Activated CD4-positive, alpha-beta memory T cell treated with anti-CD3 and anti-CD28 coated beads, Interleukin-2, amount 10 ng/mL, durations not matched to agents 7 days and 5 days (primary cell): ENCODE results near the gene LMAN1L. TPM values are rescaled to one million over a fixed set of nuclear protein-coding genes. Genes with fewer than 3 reads are reported as not detected.

Source experiments
- CTCF ChIA-PET: fragments of 350-600 bp; sonication (Branson Sonifier 250); formaldehyde crosslinking; loops from one replicate; lab custom pipeline; 2021; ENCODE audit warnings: antibody characterized with exemption, inconsistent platforms; lab: Charles Lee
- POLR2A ChIA-PET: fragments of 350-600 bp; sonication (Branson Sonifier 250); formaldehyde crosslinking; loops from one replicate; lab custom pipeline; 2021; ENCODE audit warnings: antibody characterized with exemption; lab: Charles Lee
- DNase-seq: peaks from one replicate; pipeline ENCODE4 v3.0.0-alpha.2; 2020
- H3K27ac Mint-ChIP-seq: one replicate; pipeline ENCODE4 v1.8.0; 2021; ENCODE audit warnings: mild to moderate bottlenecking, mixed read lengths
- H3K27me3 Mint-ChIP-seq: one replicate; pipeline ENCODE4 v1.8.0; 2021; ENCODE audit warnings: mixed read lengths
- H3K36me3 Mint-ChIP-seq: one replicate; pipeline ENCODE4 v1.8.0; 2021; ENCODE audit warnings: low read depth, mixed read lengths
- H3K4me1 Mint-ChIP-seq: one replicate; pipeline ENCODE4 v1.8.0; 2021; ENCODE audit warnings: mixed read lengths
- H3K4me3 Mint-ChIP-seq: one replicate; pipeline ENCODE4 v1.8.0; 2021; ENCODE audit warnings: mild to moderate bottlenecking, mixed read lengths
- H3K9me3 Mint-ChIP-seq: one replicate; pipeline ENCODE4 v1.8.0; 2021; ENCODE audit warnings: mixed read lengths
- total RNA-seq, 2 experiments: library from RNA; stranded (reverse); gene quantifications; one replicate each; pipeline ENCODE4 v1.2.3, GENCODE V29; 2021

Gene LMAN1L
- total RNA-seq, 2 experiments from 2014 or later: 0.48 to 0.63 TPM

- Mint-ChIP-seq H3K4me1 (peaks cover 80% of the 10 kb centered on the region), H3K9me3 (no peaks in the 10 kb centered on the region), H3K4me3 (peak overlapping the region; percentile 92), H3K27ac (peak overlapping the region; percentile 97), H3K27me3 (no peaks in the 10 kb centered on the region), H3K36me3 (peaks cover 56% of the 10 kb centered on the region)
- ChIA-PET CTCF (interaction anchor here (0.6 to 8.7 kb wide), 23 partner anchors 10 to 238 kb away, joined by 3 to 111 read pairs (median 4); partner anchors contain the start of genes FAM219B, MPI and ULK3), POLR2A (interaction anchor here (0.7 to 8.6 kb wide), 31 partner anchors 8 to 584 kb away, joined by 3 to 121 read pairs (median 6); partner anchors contain the start of genes ARID3B, C15orf39, COX5A and CSK)
- DNase-seq: peak; percentile 75
Observed at GRCh38 chr15:74869726-74870407, 57.2 kb downstream of the LMAN1L start.

GRCh38 chr15:74870436-74871215 lies 58.0 kb downstream of the LMAN1L start:
- Mint-ChIP-seq H3K36me3 (peaks cover 53% of the 10 kb centered on the region), H3K9me3 (peaks cover 2% of the 10 kb centered on the region), H3K27me3 (no peaks in the 10 kb centered on the region), H3K4me1 (peaks cover 74% of the 10 kb centered on the region), H3K27ac (peak overlapping the region; percentile 97), H3K4me3 (peak overlapping the region; percentile 92)
- ChIA-PET POLR2A (interaction anchor here (1.0 to 8.6 kb wide), 27 partner anchors 9 to 584 kb away, joined by 3 to 121 read pairs (median 6); partner anchors contain the start of genes C15orf39, COX5A, CSK and FAM219B), CTCF (interaction anchor here (0.9 to 8.7 kb wide), 20 partner anchors 11 to 239 kb away, joined by 3 to 111 read pairs (median 4); partner anchors contain the start of genes FAM219B, MPI and ULK3)
- no peak for DNase-seq

- no peak for DNase-seq
- H3K27ac Mint-ChIP-seq: peak overlapping the region; percentile 97
- H3K4me3 Mint-ChIP-seq: peak overlapping the region; percentile 92
- POLR2A ChIA-PET: interaction anchor here (0.7 to 8.6 kb wide), 12 partner anchors 8 to 95 kb away, joined by 3 to 121 read pairs (median 10); partner anchors contain the start of genes COX5A, FAM219B and MPI
- peaks cover 3% of the 10 kb centered on the region for H3K27me3 Mint-ChIP-seq
- peaks cover 54% of the 10 kb centered on the region for H3K4me1 Mint-ChIP-seq
- H3K36me3 Mint-ChIP-seq: peaks cover 35% of the 10 kb centered on the region
- H3K9me3 Mint-ChIP-seq: peaks cover 2% of the 10 kb centered on the region
- CTCF ChIA-PET: interaction anchor here (1.0 to 8.7 kb wide), 5 partner anchors 10 to 85 kb away, joined by 4 to 111 read pairs (median 5); no protein-coding TSS in a partner anchor
Observed at GRCh38 chr15:74872702-74873035, 60.0 kb downstream of the LMAN1L start.

- Mint-ChIP-seq H3K9me3 (peaks cover 2% of the 10 kb centered on the region), H3K27ac (peak within 1 kb of the TSS; percentile 97), H3K36me3 (peaks cover 29% of the 10 kb centered on the region), H3K4me1 (peaks cover 48% of the 10 kb centered on the region), H3K27me3 (peaks cover 3% of the 10 kb centered on the region), H3K4me3 (peak within 1 kb of the TSS; percentile 92)
- ChIA-PET CTCF (interaction anchor here (1.1 to 8.7 kb wide), 5 partner anchors 10 to 86 kb away, joined by 3 to 111 read pairs (median 5); no protein-coding TSS in a partner anchor), POLR2A (interaction anchor here (0.7 to 8.6 kb wide), 12 partner anchors 9 to 96 kb away, joined by 3 to 121 read pairs (median 6); partner anchors contain the start of genes COX5A, FAM219B and MPI)
- peak; percentile 92 for DNase-seq
Observed at GRCh38 chr15:74873036-74873755, 60.6 kb downstream of the LMAN1L start, which contains the start of gene SCAMP2. Gene SCAMP2, minus strand, starts transcription at chr15:74873365. Its CDS starts 110 bp downstream, at chr15:74873255.

GRCh38 chr15:74873756-74874424 lies 61.3 kb downstream of the LMAN1L start:
- Mint-ChIP-seq H3K36me3 (peaks cover 24% of the 10 kb centered on the region), H3K4me1 (peaks cover 41% of the 10 kb centered on the region), H3K27ac (peak overlapping the region; percentile 87), H3K4me3 (peak overlapping the region; percentile 92), H3K27me3 (peaks cover 3% of the 10 kb centered on the region), H3K9me3 (peaks cover 2% of the 10 kb centered on the region)
- ChIA-PET CTCF (interaction anchor here (1.1 to 8.7 kb wide), 5 partner anchors 9 to 87 kb away, joined by 3 to 111 read pairs (median 5); no protein-coding TSS in a partner anchor), POLR2A (interaction anchor here (0.7 to 8.6 kb wide), 10 partner anchors 9 to 93 kb away, joined by 3 to 121 read pairs (median 10); partner anchors contain the start of genes COX5A, CSK, FAM219B and MPI)
- DNase-seq: peak; percentile 34

Other genes with a start within 250 kb of the LMAN1L start
- gene CLK3, start 197.0 kb upstream of the LMAN1L start, total RNA-seq: 100 to 1,000 TPM; 133 to 136 TPM
- 10 to 100 TPM; 36.3 to 39.6 TPM for gene EDC3, start 116.8 kb upstream of the LMAN1L start, total RNA-seq
- 1 to 10 TPM; 2.0 to 2.1 TPM for gene CYP1A1, start 87.3 kb upstream of the LMAN1L start, total RNA-seq
- not detected for gene CYP1A2, start 64.0 kb upstream of the LMAN1L start, total RNA-seq
- gene CSK, start 30.8 kb upstream of the LMAN1L start, total RNA-seq: 100 to 1,000 TPM; 330 to 341 TPM
- under 1 TPM in 1 of 2 experiments, not detected in 1; 0.18 TPM for gene CPLX3, start 13.8 kb downstream of the LMAN1L start, total RNA-seq
- gene ULK3, start 30.3 kb downstream of the LMAN1L start, total RNA-seq: 10 to 100 TPM; 74.9 to 84.2 TPM
- gene SCAMP2, start 60.5 kb downstream of the LMAN1L start, total RNA-seq: 100 to 1,000 TPM; 144 to 156 TPM
- gene MPI, start 77.2 kb downstream of the LMAN1L start, total RNA-seq: 10 to 100 TPM; 82.8 to 92.9 TPM
- 100 to 1,000 TPM; 103 to 116 TPM for gene FAM219B, start 94.0 kb downstream of the LMAN1L start, total RNA-seq
- gene COX5A, start 125.2 kb downstream of the LMAN1L start, total RNA-seq: 100 to 1,000 TPM; 273 to 274 TPM
- gene RPP25, start 143.9 kb downstream of the LMAN1L start, total RNA-seq: 1 to 10 TPM; 5.0 to 5.1 TPM
- gene SCAMP5, start 182.7 kb downstream of the LMAN1L start, total RNA-seq: under 1 TPM; 0.60 to 0.81 TPM
- gene PPCDC, start 210.8 kb downstream of the LMAN1L start, total RNA-seq: 10 to 100 TPM; 43.0 to 50.2 TPM